ENCODE results near the gene LHPP. TPM values are rescaled to one million over a fixed set of nuclear protein-coding genes. Genes with fewer than 3 reads are reported as not detected.

The LHPP gene
- total RNA-seq, 4 donors from 2014 or later: 8.7 to 19.9 (median 15.5) TPM

DNA sequence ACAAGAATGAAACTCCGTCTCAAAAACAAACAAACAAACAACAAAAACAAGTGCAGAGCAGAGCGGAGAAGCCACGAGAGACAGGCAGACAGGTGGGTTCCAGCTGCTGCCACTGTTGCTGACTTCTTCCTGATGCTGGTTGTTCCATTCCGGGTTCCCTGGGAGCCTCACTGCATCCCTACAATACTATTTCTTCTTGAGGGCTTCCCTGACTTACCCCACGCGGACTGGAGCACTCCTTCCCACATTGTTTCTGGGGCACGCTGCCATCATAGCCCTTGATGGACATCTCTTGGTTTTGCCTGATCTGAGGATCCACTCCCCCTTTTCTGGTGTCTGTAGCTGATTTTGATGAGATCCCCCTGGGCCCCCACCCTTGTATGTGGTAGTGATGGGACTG lies 6.2 kb upstream of the LHPP start:
- no peak overlapping the region for H3K4me3 ChIP-seq (ENCODE audit: low read depth, poor library complexity, severe bottlenecking)
- DNase-seq (ENCODE audit: low spot score in 2 of 2): no peak
- intact Hi-C loops (cut with DNase I; ENCODE audit: low total_unique reads): no loop called here
- WGBS, 2 donors: 64% methylated on average over 7 of the region's 7 CpGs
- TF ChIP-seq, protein P1, sequence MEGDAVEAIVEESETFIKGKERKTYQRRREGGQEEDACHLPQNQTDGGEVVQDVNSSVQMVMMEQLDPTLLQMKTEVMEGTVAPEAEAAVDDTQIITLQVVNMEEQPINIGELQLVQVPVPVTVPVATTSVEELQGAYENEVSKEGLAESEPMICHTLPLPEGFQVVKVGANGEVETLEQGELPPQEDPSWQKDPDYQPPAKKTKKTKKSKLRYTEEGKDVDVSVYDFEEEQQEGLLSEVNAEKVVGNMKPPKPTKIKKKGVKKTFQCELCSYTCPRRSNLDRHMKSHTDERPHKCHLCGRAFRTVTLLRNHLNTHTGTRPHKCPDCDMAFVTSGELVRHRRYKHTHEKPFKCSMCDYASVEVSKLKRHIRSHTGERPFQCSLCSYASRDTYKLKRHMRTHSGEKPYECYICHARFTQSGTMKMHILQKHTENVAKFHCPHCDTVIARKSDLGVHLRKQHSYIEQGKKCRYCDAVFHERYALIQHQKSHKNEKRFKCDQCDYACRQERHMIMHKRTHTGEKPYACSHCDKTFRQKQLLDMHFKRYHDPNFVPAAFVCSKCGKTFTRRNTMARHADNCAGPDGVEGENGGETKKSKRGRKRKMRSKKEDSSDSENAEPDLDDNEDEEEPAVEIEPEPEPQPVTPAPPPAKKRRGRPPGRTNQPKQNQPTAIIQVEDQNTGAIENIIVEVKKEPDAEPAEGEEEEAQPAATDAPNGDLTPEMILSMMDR (IDR thresholded peaks at IDR 0.05): no peak
- no peak for TF ChIP-seq POLR2A (IDR thresholded peaks at IDR 0.05)

DNA sequence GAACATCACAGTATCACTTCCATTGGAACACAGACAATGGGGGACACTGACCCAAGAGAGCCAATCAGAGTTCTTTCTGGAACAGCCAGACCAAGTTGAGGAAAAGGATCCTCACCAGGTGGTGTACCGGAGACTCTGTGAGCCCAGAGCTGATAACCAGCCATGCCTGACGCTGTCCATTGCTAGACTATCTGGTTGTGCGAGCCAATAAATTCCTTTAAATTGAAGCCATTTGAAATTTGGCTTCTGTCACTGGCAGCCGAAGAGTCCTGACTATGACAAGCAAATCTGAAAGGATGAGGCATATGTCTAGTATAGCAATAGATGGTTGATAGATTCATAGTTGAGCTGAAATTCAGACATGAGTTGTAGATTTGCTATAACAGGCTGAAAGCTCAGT lies 3.1 kb upstream of the LHPP start:
- H3K4me3 ChIP-seq (ENCODE audit: low read depth, poor library complexity, severe bottlenecking): no peak overlapping the region
- intact Hi-C loops (cut with DNase I; ENCODE audit: low total_unique reads): no loop called here
- no peak for TF ChIP-seq POLR2A (IDR thresholded peaks at IDR 0.05)
- TF ChIP-seq, protein P1 (IDR thresholded peaks at IDR 0.05): no peak
- DNase-seq (ENCODE audit: low spot score in 2 of 2): no peak
- WGBS, 2 donors: 70 to 71% methylated on average over 4 of the region's 4 CpGs

DNA sequence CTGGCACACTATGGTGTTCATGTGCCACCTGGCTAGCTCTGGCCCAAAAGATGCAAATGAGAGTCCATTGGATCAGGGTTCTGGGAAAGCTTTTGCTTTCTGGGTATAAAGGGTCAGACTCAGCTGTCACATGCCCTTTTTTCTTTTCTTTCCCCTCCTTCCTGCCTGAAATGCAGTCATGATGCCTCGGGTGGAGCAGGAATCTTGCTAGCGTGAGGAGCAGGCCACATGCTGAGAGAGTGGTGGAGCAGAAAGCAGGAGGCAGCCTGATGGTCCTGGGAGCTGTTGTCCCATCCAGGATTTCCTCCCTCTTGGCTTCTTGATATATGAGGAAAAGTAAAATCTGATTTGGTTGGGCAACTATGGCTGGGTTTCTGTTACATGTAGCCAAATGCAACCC lies 2.7 kb upstream of the LHPP start:
- no peak for DNase-seq (ENCODE audit: low spot score in 2 of 2)
- 44 to 45% methylated on average over 2 of the region's 2 CpGs for WGBS, 2 donors
- H3K4me3 ChIP-seq (ENCODE audit: low read depth, poor library complexity, severe bottlenecking): no peak overlapping the region
- TF ChIP-seq, protein P1 (IDR thresholded peaks at IDR 0.05): no peak
- TF ChIP-seq POLR2A (IDR thresholded peaks at IDR 0.05): no peak
- intact Hi-C loops (cut with DNase I; ENCODE audit: low total_unique reads): no loop called here

DNA sequence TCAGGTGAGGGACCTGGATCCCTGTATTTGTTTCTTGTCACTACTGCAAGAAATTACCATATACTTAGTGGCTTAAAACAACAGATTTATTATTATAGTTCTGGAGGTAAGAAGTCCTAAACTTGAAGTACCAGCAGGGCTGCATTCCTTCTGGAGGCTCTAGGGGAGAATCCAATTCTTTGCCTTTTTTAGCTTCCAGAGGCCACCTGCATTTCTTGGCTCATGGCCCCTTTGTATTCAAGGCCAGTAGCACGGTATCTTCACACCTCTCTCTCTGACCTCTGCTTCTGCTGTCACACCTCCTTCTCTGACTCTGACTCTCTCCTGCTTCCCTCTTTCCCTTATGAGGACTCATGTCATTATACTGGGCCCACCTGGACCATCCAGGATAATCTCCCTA lies 2.2 kb upstream of the LHPP start:
- intact Hi-C loops (cut with DNase I; ENCODE audit: low total_unique reads): no loop called here
- 50 to 61% methylated on average over 1 of the region's 1 CpG for WGBS, 2 donors
- H3K4me3 ChIP-seq (ENCODE audit: low read depth, poor library complexity, severe bottlenecking): no peak overlapping the region
- TF ChIP-seq, protein P1 (IDR thresholded peaks at IDR 0.05): no peak
- TF ChIP-seq POLR2A (IDR thresholded peaks at IDR 0.05): no peak
- DNase-seq (ENCODE audit: low spot score in 2 of 2): no peak

DNA sequence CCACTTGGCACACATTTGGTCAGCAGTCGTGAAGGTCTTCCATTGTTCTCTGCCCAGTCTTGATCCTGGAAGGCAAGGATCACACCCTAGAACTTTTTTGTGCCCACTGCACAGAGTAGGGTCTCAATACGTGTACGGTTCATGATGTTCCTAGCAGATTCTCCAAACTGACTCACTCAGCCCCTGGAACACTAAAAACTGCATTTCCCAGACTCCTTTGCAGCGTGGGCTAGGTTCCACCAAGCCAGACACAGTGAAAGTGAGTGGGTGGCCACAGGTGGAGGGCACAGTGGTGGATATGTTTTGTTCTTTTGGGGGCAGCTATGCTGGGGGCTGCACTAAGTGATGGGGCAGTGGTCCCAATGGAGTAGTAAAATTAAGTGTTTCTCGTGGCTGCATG lies 1.5 kb upstream of the LHPP start:
- WGBS, 2 donors: 77 to 86% methylated on average over 4 to 5 of the region's 5 CpGs
- intact Hi-C loops (cut with DNase I; ENCODE audit: low total_unique reads): no loop called here
- H3K4me3 ChIP-seq (ENCODE audit: low read depth, poor library complexity, severe bottlenecking): no peak overlapping the region
- DNase-seq (ENCODE audit: low spot score in 2 of 2): no peak
- no peak for TF ChIP-seq POLR2A (IDR thresholded peaks at IDR 0.05)
- TF ChIP-seq, protein P1 (IDR thresholded peaks at IDR 0.05): no peak

DNA sequence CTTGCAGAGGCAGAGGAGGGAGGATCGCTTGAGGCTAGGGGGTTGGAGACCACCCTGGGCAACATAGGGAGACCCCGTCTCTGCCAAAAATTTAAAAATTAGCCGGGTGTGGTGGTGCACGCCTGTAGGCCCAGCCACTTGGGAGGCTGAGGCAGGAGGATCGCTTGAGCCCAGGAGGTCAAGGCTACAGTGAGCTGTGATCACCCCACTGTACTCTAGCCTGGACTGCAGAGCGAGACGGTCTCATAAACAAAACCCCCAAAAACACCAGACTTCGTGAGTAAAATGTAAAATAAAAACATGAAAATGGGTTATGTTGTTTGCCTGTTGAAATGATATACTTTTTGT lies 699 bp downstream of the LHPP start:
- intact Hi-C loops (cut with DNase I; ENCODE audit: low total_unique reads): no loop called here
- TF ChIP-seq, protein P1 (IDR thresholded peaks at IDR 0.05): no peak
- TF ChIP-seq POLR2A (IDR thresholded peaks at IDR 0.05): no peak
- DNase-seq (ENCODE audit: low spot score in 2 of 2): no peak
- H3K4me3 ChIP-seq (ENCODE audit: low read depth, poor library complexity, severe bottlenecking): peak overlapping the region; percentile 49
- WGBS, 2 donors: 79 to 83% methylated on average over 8 of the region's 8 CpGs
